ENCODE measurements around the gene DLL1.

DNA sequence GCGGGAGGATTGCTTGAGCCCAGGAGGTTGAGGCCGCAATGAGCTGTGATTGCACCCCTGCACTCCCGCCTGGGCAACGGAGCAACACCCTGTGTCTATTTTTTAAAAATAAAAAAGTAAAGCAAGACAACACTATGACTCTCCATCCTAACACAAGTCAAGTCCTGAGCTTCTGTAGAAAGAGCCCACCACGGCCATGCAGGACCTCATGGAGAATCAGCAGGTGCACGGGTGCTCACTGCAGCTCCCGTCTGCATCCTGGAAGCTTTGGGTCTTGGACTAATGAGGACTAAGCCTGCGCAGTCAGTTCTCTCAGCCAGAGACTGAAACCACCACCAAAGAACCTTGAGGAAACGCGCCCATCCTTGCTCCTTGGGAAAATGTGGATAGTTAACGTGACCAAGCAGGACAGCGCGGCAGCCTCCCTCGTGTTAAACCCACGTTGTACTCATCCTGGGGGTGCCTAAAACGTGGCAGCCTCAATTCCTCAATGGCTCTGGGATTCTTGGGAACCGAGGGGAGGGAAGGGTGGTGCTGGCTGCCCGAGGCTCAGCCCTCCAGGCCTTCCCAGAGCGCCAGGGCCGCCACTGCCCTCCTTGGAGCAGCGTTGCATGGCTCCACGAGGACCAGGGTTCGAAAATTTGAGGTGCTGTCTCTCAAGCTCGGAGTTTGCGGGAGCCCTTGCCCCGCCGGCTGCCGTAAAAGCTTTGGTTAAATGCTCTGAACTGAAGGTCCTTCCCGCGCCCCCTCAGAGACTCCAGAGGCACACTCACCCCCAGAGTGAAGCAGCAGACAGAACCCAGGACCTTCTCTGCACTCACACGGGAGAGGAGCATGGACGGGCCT, 29.0 kb downstream of the DLL1 start:
- TF ChIP-seq, protein P1, sequence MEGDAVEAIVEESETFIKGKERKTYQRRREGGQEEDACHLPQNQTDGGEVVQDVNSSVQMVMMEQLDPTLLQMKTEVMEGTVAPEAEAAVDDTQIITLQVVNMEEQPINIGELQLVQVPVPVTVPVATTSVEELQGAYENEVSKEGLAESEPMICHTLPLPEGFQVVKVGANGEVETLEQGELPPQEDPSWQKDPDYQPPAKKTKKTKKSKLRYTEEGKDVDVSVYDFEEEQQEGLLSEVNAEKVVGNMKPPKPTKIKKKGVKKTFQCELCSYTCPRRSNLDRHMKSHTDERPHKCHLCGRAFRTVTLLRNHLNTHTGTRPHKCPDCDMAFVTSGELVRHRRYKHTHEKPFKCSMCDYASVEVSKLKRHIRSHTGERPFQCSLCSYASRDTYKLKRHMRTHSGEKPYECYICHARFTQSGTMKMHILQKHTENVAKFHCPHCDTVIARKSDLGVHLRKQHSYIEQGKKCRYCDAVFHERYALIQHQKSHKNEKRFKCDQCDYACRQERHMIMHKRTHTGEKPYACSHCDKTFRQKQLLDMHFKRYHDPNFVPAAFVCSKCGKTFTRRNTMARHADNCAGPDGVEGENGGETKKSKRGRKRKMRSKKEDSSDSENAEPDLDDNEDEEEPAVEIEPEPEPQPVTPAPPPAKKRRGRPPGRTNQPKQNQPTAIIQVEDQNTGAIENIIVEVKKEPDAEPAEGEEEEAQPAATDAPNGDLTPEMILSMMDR (IDR thresholded peaks at IDR 0.05; ENCODE audit: low read length) = no peak
- no peak for TF ChIP-seq EZH2 (IDR thresholded peaks at IDR 0.05; ENCODE audit: borderline replicate concordance, low read length)
